ENCODE measurements around the gene ETV3L. TPM values are rescaled to one million over a fixed set of nuclear protein-coding genes. Genes with fewer than 3 reads are reported as not detected.

Gene ETV3L
- total RNA-seq, 2 experiments from 2014 or later = not detected

GRCh38 chr1:157097692-157098091 is 1.9 kb downstream of the ETV3L start:
- ChIA-PET POLR2A (no interaction called here), CTCF (interaction anchor here (0.7 to 1.1 kb wide), 3 partner anchors 12 to 58 kb away, joined by 3 to 6 read pairs (median 3); no protein-coding TSS in a partner anchor)
- H3K27me3 Mint-ChIP-seq = peaks cover 4% of the 10 kb centered on the region
- H3K27ac Mint-ChIP-seq = no peak overlapping the region
- H3K9me3 Mint-ChIP-seq = no peaks in the 10 kb centered on the region
- DNase-seq = no peak
- H3K4me3 Mint-ChIP-seq = no peak overlapping the region
- no peaks in the 10 kb centered on the region for H3K36me3 Mint-ChIP-seq (ENCODE audit: low read depth)
- H3K4me1 Mint-ChIP-seq = peaks cover 2% of the 10 kb centered on the region

GRCh38 chr1:157096881-157097280 is 2.7 kb downstream of the ETV3L start:
- DNase-seq = no peak
- CTCF ChIA-PET = no interaction called here
- no peak overlapping the region for H3K4me3 Mint-ChIP-seq
- H3K27me3 Mint-ChIP-seq = no peaks in the 10 kb centered on the region
- H3K36me3 Mint-ChIP-seq (ENCODE audit: low read depth) = no peaks in the 10 kb centered on the region
- POLR2A ChIA-PET = no interaction called here
- no peaks in the 10 kb centered on the region for H3K9me3 Mint-ChIP-seq
- H3K27ac Mint-ChIP-seq = no peak overlapping the region
- peaks cover 2% of the 10 kb centered on the region for H3K4me1 Mint-ChIP-seq

GRCh38 chr1:157095551-157095950 is 4.1 kb downstream of the ETV3L start:
- POLR2A ChIA-PET = no interaction called here
- Mint-ChIP-seq H3K36me3 (ENCODE audit: low read depth) (no peaks in the 10 kb centered on the region), H3K27ac (no peak overlapping the region), H3K4me3 (no peak overlapping the region), H3K4me1 (peaks cover 2% of the 10 kb centered on the region), H3K9me3 (no peaks in the 10 kb centered on the region), H3K27me3 (no peaks in the 10 kb centered on the region)
- DNase-seq = no peak
- CTCF ChIA-PET = interaction anchor here (0.6 to 0.8 kb wide), 2 partner anchors 61 to 361 kb away, joined by 3 read pairs; no protein-coding TSS in a partner anchor

DNA sequence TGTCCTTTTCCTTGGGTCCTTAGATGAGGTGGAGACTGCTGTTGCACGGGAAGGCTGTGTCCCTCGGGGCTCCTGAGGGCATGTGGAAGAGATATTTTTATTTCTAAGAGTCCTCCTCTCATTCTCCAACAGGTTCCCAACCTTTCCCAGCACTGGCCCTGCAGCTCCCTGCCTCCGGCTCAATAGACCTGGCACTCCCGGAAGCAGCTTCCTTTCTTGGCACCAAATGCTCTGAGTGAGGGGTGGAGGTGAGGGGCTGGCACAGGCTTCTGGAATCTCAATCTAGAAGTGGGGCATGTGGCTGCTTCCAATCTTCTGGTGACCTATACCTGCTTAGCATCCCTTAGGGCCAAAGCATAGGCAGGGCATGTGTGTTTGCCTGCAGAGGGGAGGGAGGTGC is 4.5 kb downstream of the ETV3L start:
- POLR2A ChIA-PET = no interaction called here
- Mint-ChIP-seq H3K36me3 (ENCODE audit: low read depth) (no peaks in the 10 kb centered on the region), H3K9me3 (no peaks in the 10 kb centered on the region), H3K4me3 (no peak overlapping the region), H3K27me3 (peaks cover under 1% of the 10 kb centered on the region), H3K27ac (no peak overlapping the region), H3K4me1 (peaks cover 2% of the 10 kb centered on the region)
- CTCF ChIA-PET = interaction anchor here (0.6 to 0.8 kb wide), 3 partner anchors 57 to 361 kb away, joined by 3 read pairs; no protein-coding TSS in a partner anchor
- no peak for DNase-seq

DNA sequence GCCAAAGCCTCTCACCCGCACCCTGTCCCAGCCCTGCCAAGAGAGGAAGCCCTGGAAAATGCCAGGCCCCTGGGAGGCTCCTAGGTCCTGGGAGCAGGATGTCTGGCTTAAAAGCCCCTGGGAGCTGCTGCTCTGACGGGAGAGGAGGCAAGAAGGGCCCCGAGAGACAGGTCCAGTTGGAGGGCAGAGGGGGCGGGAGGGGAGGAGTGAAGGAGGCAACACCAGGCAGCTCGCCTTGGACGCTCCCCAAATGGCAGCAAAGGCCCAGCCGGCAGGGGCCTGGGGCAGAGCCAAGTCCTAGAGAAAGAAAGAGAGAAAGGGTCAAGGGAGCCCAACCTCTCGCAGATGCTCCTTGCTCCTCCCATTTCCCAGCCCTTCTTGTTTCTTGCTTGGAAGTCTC is 6.8 kb downstream of the ETV3L start:
- Mint-ChIP-seq H3K27me3 (peaks cover 3% of the 10 kb centered on the region), H3K27ac (no peak overlapping the region), H3K9me3 (no peaks in the 10 kb centered on the region), H3K4me3 (no peak overlapping the region), H3K4me1 (no peaks in the 10 kb centered on the region), H3K36me3 (ENCODE audit: low read depth) (no peaks in the 10 kb centered on the region)
- ChIA-PET POLR2A (no interaction called here), CTCF (interaction anchor here (1.1 kb wide), 1 partner anchor 64 kb away, joined by 6 read pairs; no protein-coding TSS in a partner anchor)
- no peak for DNase-seq

GRCh38 chr1:157091668-157092273 is 7.8 kb downstream of the ETV3L start:
- Mint-ChIP-seq H3K4me3 (no peak overlapping the region), H3K4me1 (no peaks in the 10 kb centered on the region), H3K36me3 (ENCODE audit: low read depth) (no peaks in the 10 kb centered on the region), H3K9me3 (no peaks in the 10 kb centered on the region), H3K27me3 (peaks cover 3% of the 10 kb centered on the region), H3K27ac (no peak overlapping the region)
- CTCF ChIA-PET = interaction anchor here (0.6 to 5.4 kb wide), 4 partner anchors 61 to 448 kb away, joined by 3 to 176 read pairs (median 8); no protein-coding TSS in a partner anchor
- POLR2A ChIA-PET = no interaction called here
- DNase-seq = no peak

DNA sequence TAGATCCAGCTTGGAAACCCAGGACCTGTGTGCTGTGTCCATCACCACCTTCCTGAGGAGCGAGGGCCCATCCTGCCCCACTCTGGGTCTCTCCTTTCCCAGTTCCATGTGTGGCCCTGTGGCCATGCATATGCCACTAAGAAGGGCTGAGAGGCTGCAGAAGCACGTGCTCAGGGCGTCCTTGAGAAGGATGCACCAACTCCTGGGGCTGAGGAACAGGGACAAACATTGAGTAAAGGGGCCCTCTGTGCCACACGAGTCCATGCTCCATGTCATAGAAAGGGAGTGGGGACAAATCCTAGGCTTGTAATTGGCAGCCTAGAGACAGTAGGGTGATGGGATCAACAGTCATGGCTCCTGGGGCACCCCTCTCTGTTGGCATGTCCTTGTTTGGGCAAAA is 8.4 kb downstream of the ETV3L start:
- Mint-ChIP-seq H3K9me3 (no peaks in the 10 kb centered on the region), H3K27me3 (peaks cover 3% of the 10 kb centered on the region), H3K36me3 (ENCODE audit: low read depth) (no peaks in the 10 kb centered on the region), H3K4me3 (no peak overlapping the region), H3K4me1 (no peaks in the 10 kb centered on the region), H3K27ac (no peak overlapping the region)
- no peak for DNase-seq
- CTCF ChIA-PET = interaction anchor here (0.6 to 5.4 kb wide), 10 partner anchors 10 to 1022 kb away, joined by 3 to 176 read pairs (median 12); no protein-coding TSS in a partner anchor
- POLR2A ChIA-PET = no interaction called here

DNA sequence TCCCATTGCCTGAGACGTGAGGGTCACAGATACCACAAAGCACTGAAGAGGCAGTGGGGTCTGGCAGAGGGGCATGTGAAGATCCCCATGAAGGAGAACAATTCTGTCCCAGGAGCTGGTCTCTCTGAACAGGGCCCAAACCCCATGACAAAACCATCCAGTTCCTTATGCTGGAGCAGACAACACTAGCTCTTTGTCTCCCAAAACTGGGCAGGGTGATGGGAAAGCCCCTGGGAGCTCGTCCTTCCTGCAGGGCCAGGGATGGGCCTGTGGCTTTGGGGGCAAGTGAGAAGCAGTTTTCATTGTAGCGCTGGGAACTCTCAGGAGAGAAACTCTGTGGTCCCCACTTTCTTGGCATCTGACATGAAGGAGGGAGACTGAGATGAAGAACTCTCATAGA is 8.8 kb downstream of the ETV3L start:
- ChIA-PET CTCF (interaction anchor here (0.6 to 5.4 kb wide), 14 partner anchors 10 to 1022 kb away, joined by 3 to 176 read pairs (median 9); no protein-coding TSS in a partner anchor), POLR2A (interaction anchor here (1.3 kb wide), 1 partner anchor 65 kb away, joined by 5 read pairs; no protein-coding TSS in a partner anchor)
- no peaks in the 10 kb centered on the region for H3K4me1 Mint-ChIP-seq
- H3K4me3 Mint-ChIP-seq = no peak overlapping the region
- no peak for DNase-seq
- H3K36me3 Mint-ChIP-seq (ENCODE audit: low read depth) = no peaks in the 10 kb centered on the region
- no peak overlapping the region for H3K27ac Mint-ChIP-seq
- peaks cover 3% of the 10 kb centered on the region for H3K27me3 Mint-ChIP-seq
- H3K9me3 Mint-ChIP-seq = no peaks in the 10 kb centered on the region

DNA sequence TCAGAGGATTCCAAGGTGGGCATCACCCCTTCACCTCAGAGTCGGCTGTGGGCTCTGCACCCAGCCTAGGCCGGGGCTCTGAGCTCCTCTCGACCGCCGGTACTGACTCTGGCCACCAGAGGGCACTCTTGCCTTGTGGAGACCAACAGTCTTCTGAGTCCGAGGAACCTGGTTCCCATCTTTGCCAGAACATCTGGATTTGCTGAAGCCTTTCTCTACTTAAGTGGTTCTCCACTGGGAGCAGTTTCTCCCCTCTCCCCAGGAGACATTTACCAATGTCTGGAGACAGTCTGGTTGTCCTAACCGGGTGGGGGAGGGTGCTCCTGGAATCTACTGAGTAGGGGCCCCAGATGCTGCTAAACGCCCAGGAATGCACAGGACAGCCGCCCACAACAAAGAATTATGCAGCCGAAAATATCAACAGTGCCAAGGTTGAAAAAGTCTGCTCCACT is 9.4 kb downstream of the ETV3L start:
- DNase-seq = peak; percentile 90
- Mint-ChIP-seq H3K4me1 (no peaks in the 10 kb centered on the region), H3K4me3 (no peak overlapping the region), H3K36me3 (ENCODE audit: low read depth) (no peaks in the 10 kb centered on the region), H3K27me3 (peaks cover 3% of the 10 kb centered on the region), H3K27ac (no peak overlapping the region), H3K9me3 (no peaks in the 10 kb centered on the region)
- CTCF ChIA-PET = interaction anchor here (0.6 to 5.4 kb wide), 25 partner anchors 9 to 273 kb away, joined by 3 to 176 read pairs (median 4); no protein-coding TSS in a partner anchor
- POLR2A ChIA-PET = interaction anchor here (1.3 kb wide), 1 partner anchor 66 kb away, joined by 5 read pairs; no protein-coding TSS in a partner anchor

DNA sequence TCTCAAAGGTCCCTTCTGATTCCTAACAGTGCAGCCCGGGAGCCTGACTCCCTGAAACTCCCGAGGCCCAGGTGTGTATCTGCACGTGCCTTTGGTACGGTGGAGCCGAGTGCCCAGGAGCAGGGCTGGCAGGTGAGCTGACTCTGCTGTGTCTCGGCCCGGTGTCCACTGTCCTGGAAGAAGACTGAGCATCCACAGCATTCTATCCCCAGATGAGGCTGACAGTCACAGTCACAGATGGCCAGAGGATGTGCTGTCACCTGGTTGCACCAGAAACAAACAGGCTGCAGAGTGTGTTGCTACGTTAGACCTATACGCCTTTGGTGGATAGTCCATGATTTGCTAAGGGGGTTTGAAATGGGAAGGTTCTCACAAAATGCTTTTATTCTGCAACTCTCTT is 9.8 kb downstream of the ETV3L start:
- peaks cover 3% of the 10 kb centered on the region for H3K27me3 Mint-ChIP-seq
- no peak overlapping the region for H3K4me3 Mint-ChIP-seq
- H3K4me1 Mint-ChIP-seq = no peaks in the 10 kb centered on the region
- no peaks in the 10 kb centered on the region for H3K9me3 Mint-ChIP-seq
- POLR2A ChIA-PET = interaction anchor here (1.3 kb wide), 1 partner anchor 66 kb away, joined by 5 read pairs; no protein-coding TSS in a partner anchor
- H3K27ac Mint-ChIP-seq = no peak overlapping the region
- no peak for DNase-seq
- CTCF ChIA-PET = interaction anchor here (0.6 to 5.4 kb wide), 25 partner anchors 9 to 274 kb away, joined by 3 to 176 read pairs (median 4); no protein-coding TSS in a partner anchor
- no peaks in the 10 kb centered on the region for H3K36me3 Mint-ChIP-seq (ENCODE audit: low read depth)

GRCh38 chr1:157088607-157089006 is 11.0 kb downstream of the ETV3L start:
- CTCF ChIA-PET = interaction anchor here (5.4 kb wide), 1 partner anchor 64 kb away, joined by 176 read pairs; no protein-coding TSS in a partner anchor
- Mint-ChIP-seq H3K4me1 (no peaks in the 10 kb centered on the region), H3K27me3 (peaks cover 3% of the 10 kb centered on the region), H3K27ac (no peak overlapping the region), H3K36me3 (ENCODE audit: low read depth) (no peaks in the 10 kb centered on the region), H3K4me3 (no peak overlapping the region), H3K9me3 (no peaks in the 10 kb centered on the region)
- POLR2A ChIA-PET = no interaction called here
- no peak for DNase-seq

DNA sequence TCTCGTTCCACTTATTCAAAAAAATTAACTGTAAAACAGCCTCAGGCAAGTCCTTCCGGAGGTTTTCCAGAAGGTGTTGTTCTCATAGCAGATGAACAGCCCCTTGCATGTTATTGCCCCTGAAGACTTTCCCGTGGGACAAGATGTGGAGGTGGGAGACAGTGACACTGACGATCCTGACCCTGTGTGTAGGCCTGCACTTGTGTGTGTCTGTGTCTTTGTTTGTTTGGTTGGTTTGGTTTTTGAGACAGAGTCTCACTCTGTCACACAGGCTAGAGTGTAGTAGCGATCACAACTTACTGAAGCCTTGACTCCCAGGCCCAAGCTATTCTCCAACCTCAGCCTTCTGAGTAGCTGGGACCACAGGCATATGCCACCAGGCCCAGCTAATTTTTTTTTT is 12.6 kb downstream of the ETV3L start:
- ChIA-PET CTCF (interaction anchor here (0.6 to 5.4 kb wide), 3 partner anchors 48 to 422 kb away, joined by 3 to 176 read pairs (median 5); no protein-coding TSS in a partner anchor), POLR2A (no interaction called here)
- H3K36me3 Mint-ChIP-seq (ENCODE audit: low read depth) = no peaks in the 10 kb centered on the region

DNA sequence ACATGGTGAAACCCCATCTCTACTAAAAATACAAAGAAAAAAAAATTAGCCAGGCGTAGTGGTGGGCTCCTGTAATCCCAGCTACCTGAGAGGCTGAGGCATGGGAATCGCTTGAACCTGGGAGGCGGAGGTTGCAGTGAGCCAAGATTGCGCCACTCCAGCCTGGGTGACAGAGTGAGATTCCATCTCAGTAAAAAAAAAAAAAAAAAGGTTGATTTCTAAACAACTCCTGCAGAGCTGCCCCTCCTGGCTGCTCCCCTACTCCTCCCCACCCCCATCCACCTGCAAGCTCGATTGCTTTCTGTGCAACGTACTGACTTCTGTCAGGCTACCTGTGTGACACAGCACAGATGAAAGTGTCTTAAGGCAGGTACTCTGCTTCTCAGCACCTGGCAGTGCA is 13.3 kb downstream of the ETV3L start:
- Mint-ChIP-seq H3K4me1 (no peaks in the 10 kb centered on the region), H3K4me3 (no peak overlapping the region), H3K36me3 (ENCODE audit: low read depth) (no peaks in the 10 kb centered on the region), H3K27ac (no peak overlapping the region), H3K9me3 (no peaks in the 10 kb centered on the region), H3K27me3 (peaks cover 13% of the 10 kb centered on the region)
- no peak for DNase-seq
- ChIA-PET CTCF (interaction anchor here (0.6 to 5.4 kb wide), 2 partner anchors 66 to 422 kb away, joined by 5 to 176 read pairs; no protein-coding TSS in a partner anchor), POLR2A (no interaction called here)

More for the DNA sequence above, 12.6 kb downstream of the ETV3L start:
- no peak for DNase-seq
- no peak overlapping the region for H3K4me3 Mint-ChIP-seq
- H3K4me1 Mint-ChIP-seq = no peaks in the 10 kb centered on the region
- H3K27me3 Mint-ChIP-seq = peaks cover 13% of the 10 kb centered on the region
- H3K9me3 Mint-ChIP-seq = no peaks in the 10 kb centered on the region
- no peak overlapping the region for H3K27ac Mint-ChIP-seq

All from activated CD4-positive, alpha-beta T cell treated with anti-CD3 and anti-CD28 coated beads, Interleukin-2, amount 10 ng/mL, durations not matched to agents 7 days and 5 days (primary cell).